ENCODE data around the gene PLXNC1.

PLXNC1 gene

GRCh38 chr12:94244165-94245133 is 96.1 kb downstream of the PLXNC1 start:
- DNase-seq = peak; percentile 10

GRCh38 chr12:94245631-94246383 is 97.4 kb downstream of the PLXNC1 start:
- no peak for DNase-seq

GRCh38 chr12:94247246-94247645 is 98.9 kb downstream of the PLXNC1 start:
- no peak for DNase-seq

GRCh38 chr12:94248582-94248981 is 100.2 kb downstream of the PLXNC1 start:
- no peak for DNase-seq

GRCh38 chr12:94250130-94250529 is 101.8 kb downstream of the PLXNC1 start:
- DNase-seq = no peak

GRCh38 chr12:94254270-94254669 is 105.9 kb downstream of the PLXNC1 start:
- DNase-seq = no peak

GRCh38 chr12:94255006-94255405 is 106.6 kb downstream of the PLXNC1 start:
- no peak for DNase-seq

- no peak for DNase-seq
These were observed 107.1 kb downstream of the PLXNC1 start for GRCh38 chr12:94255428-94255827.

GRCh38 chr12:94258593-94258992 is 110.2 kb downstream of the PLXNC1 start:
- no peak for DNase-seq

- DNase-seq = no peak
These were observed 111.6 kb downstream of the PLXNC1 start for GRCh38 chr12:94260017-94260416.

- DNase-seq = no peak
These were observed 112.3 kb downstream of the PLXNC1 start for GRCh38 chr12:94260717-94261116.

GRCh38 chr12:94261119-94261518 is 112.7 kb downstream of the PLXNC1 start:
- no peak for DNase-seq

- DNase-seq = no peak
These were observed 113.4 kb downstream of the PLXNC1 start for GRCh38 chr12:94261786-94262185.

- peak; percentile 31 for DNase-seq
These were observed 114.0 kb downstream of the PLXNC1 start for GRCh38 chr12:94262228-94263010.

- peak; percentile 35 for DNase-seq
These were observed 114.8 kb downstream of the PLXNC1 start for GRCh38 chr12:94263011-94263811.

GRCh38 chr12:94263905-94264561 is 115.7 kb downstream of the PLXNC1 start:
- DNase-seq = no peak

- no peak for DNase-seq
These were observed 116.5 kb downstream of the PLXNC1 start for GRCh38 chr12:94264736-94265485.

- no peak for DNase-seq
These were observed 117.2 kb downstream of the PLXNC1 start for GRCh38 chr12:94265539-94265938.

- DNase-seq = no peak
These were observed 117.8 kb downstream of the PLXNC1 start for GRCh38 chr12:94265966-94266745.

All from activated gamma-delta T cell (primary cell).